HG03025 (cell line): ENCODE measurements around the gene ZNF536.

ENCODE experiments used
- ATAC-seq: cut with Tn5 transposase; IDR thresholded peaks from one replicate; pipeline ENCODE4 v1.9.1; 2021; ENCODE audit warnings: mild to moderate bottlenecking, moderate library complexity; ENCODE audit not compliant: unreplicated experiment, low FRiP score

The ZNF536 gene

GRCh38 chr19:30551271-30551670 lies 179.1 kb downstream of the ZNF536 start:
- ATAC-seq: no peak

- ATAC-seq: no peak
Measured at GRCh38 chr19:30552593-30552992, 180.4 kb downstream of the ZNF536 start.

GRCh38 chr19:30555075-30555790 lies 183.0 kb downstream of the ZNF536 start:
- ATAC-seq: no peak

GRCh38 chr19:30555791-30556110 lies 183.6 kb downstream of the ZNF536 start:
- no peak for ATAC-seq

GRCh38 chr19:30556230-30556711 lies 184.1 kb downstream of the ZNF536 start:
- ATAC-seq: no peak

- no peak for ATAC-seq
Measured at GRCh38 chr19:30557212-30557611, 185.0 kb downstream of the ZNF536 start.

- no peak for ATAC-seq
Measured at GRCh38 chr19:30557927-30558557, 185.9 kb downstream of the ZNF536 start.

- no peak for ATAC-seq
Measured at GRCh38 chr19:30558793-30559192, 186.6 kb downstream of the ZNF536 start.

GRCh38 chr19:30559446-30559845 lies 187.3 kb downstream of the ZNF536 start:
- ATAC-seq: no peak

- ATAC-seq: no peak
Measured at GRCh38 chr19:30562981-30563380, 190.8 kb downstream of the ZNF536 start.

- no peak for ATAC-seq
Measured at GRCh38 chr19:30563691-30564090, 191.5 kb downstream of the ZNF536 start.

- no peak for ATAC-seq
Measured at GRCh38 chr19:30564551-30565011, 192.4 kb downstream of the ZNF536 start.

- no peak for ATAC-seq
Measured at GRCh38 chr19:30565636-30566035, 193.5 kb downstream of the ZNF536 start.

- ATAC-seq: no peak
Measured at GRCh38 chr19:30566681-30567420, 194.7 kb downstream of the ZNF536 start.

GRCh38 chr19:30567536-30568232 lies 195.5 kb downstream of the ZNF536 start:
- no peak for ATAC-seq

GRCh38 chr19:30570194-30570593 lies 198.0 kb downstream of the ZNF536 start:
- no peak for ATAC-seq

GRCh38 chr19:30577551-30578105 lies 205.4 kb downstream of the ZNF536 start:
- no peak for ATAC-seq

- ATAC-seq: no peak
Measured at GRCh38 chr19:30579419-30579818, 207.2 kb downstream of the ZNF536 start.

GRCh38 chr19:30580673-30581072 lies 208.5 kb downstream of the ZNF536 start:
- ATAC-seq: no peak

- ATAC-seq: no peak
Measured at GRCh38 chr19:30584090-30584489, 211.9 kb downstream of the ZNF536 start.

GRCh38 chr19:30587869-30588268 lies 215.7 kb downstream of the ZNF536 start:
- no peak for ATAC-seq
